HFFc6 (cell line): ENCODE data around the gene PIPOX. TPM values are rescaled to one million over a fixed set of nuclear protein-coding genes. Genes with fewer than 3 reads are reported as not detected.

Source experiments
- DNase-seq: peaks from one replicate; pipeline ENCODE4 v3.0.0-alpha.2; 2018
- H3K27ac Mint-ChIP-seq: 2 replicates; pipeline ENCODE4 v1.8.0; 2020; ENCODE audit warnings: mild to moderate bottlenecking, mixed read lengths
- H3K27me3 Mint-ChIP-seq: 2 replicates; pipeline ENCODE4 v1.8.0; 2021; ENCODE audit warnings: mild to moderate bottlenecking, moderate library complexity, mixed read lengths; ENCODE audit not compliant: insufficient read depth
- H3K36me3 Mint-ChIP-seq: 2 replicates; pipeline ENCODE4 v1.8.0; 2021; ENCODE audit warnings: low read depth, mixed read lengths
- H3K4me1 Mint-ChIP-seq: 2 replicates; pipeline ENCODE4 v1.8.0; 2020; ENCODE audit warnings: low read depth, mixed read lengths
- H3K4me3 Mint-ChIP-seq: 2 replicates; pipeline ENCODE4 v1.8.0; 2020; ENCODE audit warnings: mild to moderate bottlenecking, moderate library complexity, mixed read lengths
- H3K9me3 Mint-ChIP-seq: 2 replicates; pipeline ENCODE4 v1.8.0; 2020; ENCODE audit warnings: mild to moderate bottlenecking, mixed read lengths
- total RNA-seq, 6 experiments: library from RNA; stranded (reverse); fragmentation: NEBNext Ultra II Directional; extraction: Animal tissue kit (Norgen Biotek cat#: 25700); gene quantifications; 2 replicates in 1 of 6; 3 replicates in 5 of 6; pipeline ENCODE4 v1.2.3, GENCODE V29; 2021
- TF ChIP-seq, protein P1 (sequence below): fragments of 200-600 bp; sonication (generic); IDR thresholded peaks from 2 replicates; pipeline ENCODE4 v1.5.0; 2021; ENCODE audit warnings: antibody characterized with exemption, mild to moderate bottlenecking

PIPOX gene
- total RNA-seq, 6 experiments from 2014 or later = 0.17 to 0.73 (median 0.44) TPM

DNA sequence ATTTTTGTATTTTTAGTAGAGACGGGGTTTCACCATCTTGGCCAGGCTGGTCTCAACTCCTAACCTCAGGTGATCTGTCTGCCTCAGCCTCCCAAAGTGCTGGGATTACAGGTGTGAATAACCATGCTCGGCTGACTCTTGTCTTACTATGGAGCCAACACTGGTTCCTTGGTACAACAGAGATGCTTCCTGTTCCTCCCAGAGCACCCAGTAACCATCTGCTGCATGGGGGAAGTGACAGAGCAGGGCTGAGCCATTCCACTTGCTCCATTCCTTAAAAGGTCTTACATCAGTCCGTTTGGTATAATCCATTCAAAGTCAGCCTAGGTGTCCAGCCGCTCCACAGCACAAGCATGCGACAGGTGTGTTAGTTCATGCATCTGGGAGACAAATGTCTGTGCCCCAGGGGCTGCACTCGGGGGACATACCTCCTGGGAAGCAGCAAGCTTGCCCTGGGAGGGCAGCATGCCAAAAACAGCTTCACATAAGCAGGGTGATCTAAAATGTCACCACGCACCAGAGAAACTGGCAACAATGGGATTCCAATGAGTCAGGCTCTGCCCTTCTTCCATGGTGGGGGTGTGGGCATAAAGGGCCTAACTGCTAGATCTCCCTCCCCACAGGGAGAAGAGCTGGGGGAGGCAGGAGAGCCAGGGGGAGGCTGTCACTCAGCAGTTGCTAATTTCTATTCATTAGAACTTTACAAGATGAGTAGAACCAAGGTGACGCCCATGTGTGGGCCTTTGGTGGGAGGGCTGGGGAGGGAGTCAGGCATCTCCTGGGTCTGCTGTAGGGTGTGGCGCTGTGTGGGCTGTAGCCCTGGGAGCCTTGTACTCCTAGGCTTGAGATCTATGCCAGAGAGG lies 35.5 kb downstream of the PIPOX start:
- TF ChIP-seq, protein P1, sequence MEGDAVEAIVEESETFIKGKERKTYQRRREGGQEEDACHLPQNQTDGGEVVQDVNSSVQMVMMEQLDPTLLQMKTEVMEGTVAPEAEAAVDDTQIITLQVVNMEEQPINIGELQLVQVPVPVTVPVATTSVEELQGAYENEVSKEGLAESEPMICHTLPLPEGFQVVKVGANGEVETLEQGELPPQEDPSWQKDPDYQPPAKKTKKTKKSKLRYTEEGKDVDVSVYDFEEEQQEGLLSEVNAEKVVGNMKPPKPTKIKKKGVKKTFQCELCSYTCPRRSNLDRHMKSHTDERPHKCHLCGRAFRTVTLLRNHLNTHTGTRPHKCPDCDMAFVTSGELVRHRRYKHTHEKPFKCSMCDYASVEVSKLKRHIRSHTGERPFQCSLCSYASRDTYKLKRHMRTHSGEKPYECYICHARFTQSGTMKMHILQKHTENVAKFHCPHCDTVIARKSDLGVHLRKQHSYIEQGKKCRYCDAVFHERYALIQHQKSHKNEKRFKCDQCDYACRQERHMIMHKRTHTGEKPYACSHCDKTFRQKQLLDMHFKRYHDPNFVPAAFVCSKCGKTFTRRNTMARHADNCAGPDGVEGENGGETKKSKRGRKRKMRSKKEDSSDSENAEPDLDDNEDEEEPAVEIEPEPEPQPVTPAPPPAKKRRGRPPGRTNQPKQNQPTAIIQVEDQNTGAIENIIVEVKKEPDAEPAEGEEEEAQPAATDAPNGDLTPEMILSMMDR = no peak
- Mint-ChIP-seq H3K27ac (no peak overlapping the region), H3K9me3 (no peaks in the 10 kb centered on the region), H3K4me3 (no peak overlapping the region), H3K4me1 (no peaks in the 10 kb centered on the region), H3K27me3 (peaks cover 5% of the 10 kb centered on the region), H3K36me3 (no peaks in the 10 kb centered on the region; the same call in 1 of the 2 replicates)
- no peak for DNase-seq

DNA sequence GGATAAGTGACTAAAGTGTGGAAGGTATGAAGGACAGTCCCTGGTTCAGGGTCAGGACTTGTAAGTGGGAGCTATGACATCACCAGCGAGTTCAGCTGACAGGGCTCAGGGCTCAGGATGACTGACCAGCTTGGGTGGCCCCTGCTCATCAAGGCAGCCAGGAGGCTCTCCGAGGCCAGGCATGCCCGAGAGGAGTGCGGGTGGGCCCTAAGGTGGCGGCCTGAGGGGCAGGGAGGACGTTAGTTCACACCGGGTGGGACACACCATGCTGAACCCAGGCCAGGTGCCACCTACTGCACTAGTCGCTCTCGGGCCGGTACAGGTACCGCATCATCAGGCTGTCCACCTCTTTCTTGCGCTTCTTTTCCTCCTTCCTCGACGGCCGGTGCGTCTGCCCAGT lies 36.5 kb downstream of the PIPOX start:
- TF ChIP-seq, protein P1 = no peak
- Mint-ChIP-seq H3K4me1 (no peaks in the 10 kb centered on the region), H3K27me3 (peaks cover 5% of the 10 kb centered on the region), H3K4me3 (no peak overlapping the region), H3K36me3 (no peaks in the 10 kb centered on the region; the same call in 1 of the 2 replicates), H3K27ac (no peak overlapping the region), H3K9me3 (no peaks in the 10 kb centered on the region)
- DNase-seq = no peak

DNA sequence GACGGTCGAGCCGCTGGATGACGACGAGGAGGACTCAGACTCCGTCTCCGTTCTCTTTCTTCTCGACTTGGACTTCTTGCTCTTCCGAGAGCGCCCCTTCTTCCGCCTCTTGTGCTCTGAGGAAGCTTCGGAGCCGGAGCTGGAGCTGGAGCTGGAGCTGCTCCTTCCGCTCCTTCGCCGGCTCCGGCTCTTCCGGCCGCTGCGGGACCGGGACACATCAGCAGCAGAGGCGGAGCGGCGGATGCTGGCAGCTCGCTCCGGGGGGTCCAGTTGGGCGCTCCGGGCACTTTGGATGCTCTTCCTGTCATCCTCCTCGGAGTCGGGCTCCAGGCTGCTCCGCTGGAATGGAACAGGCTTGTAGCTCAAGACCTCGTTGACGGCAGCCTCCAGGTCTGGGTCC lies 36.9 kb downstream of the PIPOX start:
- Mint-ChIP-seq H3K27me3 (peaks cover 5% of the 10 kb centered on the region), H3K4me3 (no peak overlapping the region), H3K4me1 (no peaks in the 10 kb centered on the region), H3K36me3 (no peaks in the 10 kb centered on the region; the same call in 1 of the 2 replicates), H3K27ac (no peak overlapping the region), H3K9me3 (no peaks in the 10 kb centered on the region)
- DNase-seq = no peak
- TF ChIP-seq, protein P1 = no peak

DNA sequence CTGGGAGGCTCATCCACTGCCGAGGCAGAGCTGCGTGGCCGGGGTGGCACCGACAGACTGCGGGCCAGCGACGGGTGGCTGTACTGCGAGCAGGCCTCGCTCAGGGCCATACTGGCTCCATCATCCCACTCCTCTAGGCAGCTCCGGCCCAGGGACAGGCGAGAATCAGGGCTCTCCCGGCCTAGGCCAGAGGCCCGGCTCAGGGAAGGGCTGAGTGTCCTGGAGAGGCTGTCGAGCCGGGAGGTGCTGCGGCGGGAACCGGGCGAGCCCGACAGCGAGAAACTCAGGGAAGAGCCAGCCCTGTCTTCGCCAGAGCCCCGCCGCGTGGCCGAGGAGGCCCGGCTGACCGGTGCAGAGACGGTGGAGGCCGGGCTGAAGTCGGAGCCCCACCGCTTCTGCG lies 37.4 kb downstream of the PIPOX start:
- H3K27ac Mint-ChIP-seq = no peak overlapping the region
- no peaks in the 10 kb centered on the region; the same call in 1 of the 2 replicates for H3K36me3 Mint-ChIP-seq
- no peak overlapping the region for H3K4me3 Mint-ChIP-seq
- H3K4me1 Mint-ChIP-seq = no peaks in the 10 kb centered on the region
- no peaks in the 10 kb centered on the region for H3K9me3 Mint-ChIP-seq
- TF ChIP-seq, protein P1 = no peak
- no peak for DNase-seq
- peaks cover 5% of the 10 kb centered on the region for H3K27me3 Mint-ChIP-seq

DNA sequence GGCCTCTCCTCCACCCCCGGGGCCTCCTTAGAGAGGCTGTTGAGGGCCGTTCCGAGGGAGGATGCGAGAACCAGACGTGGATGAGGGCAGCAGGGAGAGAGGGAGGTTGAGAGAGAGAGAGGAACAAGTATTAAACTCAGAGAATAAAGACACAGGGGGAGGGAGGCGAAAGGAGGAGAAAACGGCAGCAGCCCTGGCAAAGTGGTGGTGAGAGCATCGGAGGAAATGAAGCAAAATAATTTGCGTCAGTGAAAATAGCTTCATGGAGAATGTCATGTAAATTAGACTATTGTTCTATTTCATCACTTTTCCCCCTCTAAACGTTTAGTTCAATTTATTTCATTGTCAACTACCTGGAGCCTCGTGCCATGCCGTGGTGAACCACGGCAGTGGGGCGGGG lies 38.0 kb downstream of the PIPOX start:
- no peaks in the 10 kb centered on the region for H3K4me1 Mint-ChIP-seq
- no peak for DNase-seq
- H3K27me3 Mint-ChIP-seq = peaks cover 3% of the 10 kb centered on the region; the same call in 1 of the 2 replicates
- no peak overlapping the region for H3K27ac Mint-ChIP-seq
- H3K9me3 Mint-ChIP-seq = no peaks in the 10 kb centered on the region
- TF ChIP-seq, protein P1 = no peak
- H3K4me3 Mint-ChIP-seq = no peak overlapping the region
- H3K36me3 Mint-ChIP-seq = no peaks in the 10 kb centered on the region; the same call in 1 of the 2 replicates
